A549 (cell line): ENCODE measurements around the gene PTPRN2. TPM values are rescaled to one million over a fixed set of nuclear protein-coding genes. Genes with fewer than 3 reads are reported as not detected.

ENCODE experiments used
- ATAC-seq, 2 experiments: fragments of 200-7000 bp in 1 of 2; fragments of >200 bp in 1 of 2; cut with Nextera tagmentation in 1 of 2; cut with Tn5 transposase in 1 of 2; 3 replicates each; pipeline versions ENCODE4 v1.8.0 to v1.9.1; 2018 to 2020; ENCODE audit warnings: mild to moderate bottlenecking in 1 of 2, moderate library complexity in 1 of 2
- CTCF ChIA-PET: fragments of 300-600 bp; sonication (Branson Sonifier 250); formaldehyde crosslinking; extraction: SDS; loops from one replicate; lab custom pipeline; 2021; ENCODE audit warnings: antibody characterized with exemption, inconsistent platforms; lab: Yijun Ruan, JAX
- POLR2A ChIA-PET: fragments of 350-600 bp; formaldehyde crosslinking; extraction: SDS; loops from one replicate; lab custom pipeline; 2021; ENCODE audit warnings: antibody characterized with exemption, inconsistent platforms; lab: Yijun Ruan, JAX
- DNase-seq, 2 experiments: peaks; one replicate each; pipeline versions ENCODE4 v3.0.0 to v3.0.0-alpha.2; 2011 to 2016; ENCODE audit warnings: low read depth in 1 of 2, low spot score in 1 of 2
- FAIRE-seq: peaks from 2 replicates; lab custom pipeline; 2011; peaks lifted over from hg19 to GRCh38; lab: Jason Lieb, UNC
- H3K27ac ChIP-seq, 2 experiments: fragments of >200 bp; sonication (Bioruptor Twin); formaldehyde crosslinking; 3 replicates each; pipeline ENCODE4 v1.5.1; 2016 to 2017
- H3K4me1 ChIP-seq: fragments of >200 bp; sonication (Bioruptor Twin); formaldehyde crosslinking; 3 replicates; pipeline ENCODE4 v1.6.1; 2016
- H3K4me2 ChIP-seq: fragments of >200 bp; sonication (Bioruptor Twin); formaldehyde crosslinking; 3 replicates; pipeline ENCODE4 v1.6.1; 2016
- H3K4me3 ChIP-seq: fragments of >200 bp; sonication (Bioruptor Twin); formaldehyde crosslinking; 3 replicates; pipeline ENCODE4 v1.5.1; 2016
- H3K9me3 ChIP-seq: fragments of >200 bp; sonication (Bioruptor Twin); formaldehyde crosslinking; 3 replicates; pipeline ENCODE4 v1.6.1; 2016
- BCL3 ChIP-seq: fragments of >200 bp; sonication (Bioruptor Twin); formaldehyde crosslinking; IDR thresholded peaks from 3 replicates; pipeline ENCODE4 v1.6.1; 2016
- FOSB ChIP-seq: fragments of 250-450 bp; sonication (Bioruptor Pico); IDR thresholded peaks from 2 replicates; pipeline ENCODE4 v1.5.0; 2020; ENCODE audit warnings: mild to moderate bottlenecking, moderate library complexity
- FOSL2 ChIP-seq, 2 experiments: fragments of 450-650 bp in 1 of 2; fragments of >200 bp in 1 of 2; sonication (Bioruptor Twin) in 1 of 2; formaldehyde crosslinking; IDR thresholded peaks; 2 replicates each; pipeline versions ENCODE4 v1.5.0 to v1.6.1; 2016 to 2020; ENCODE audit warnings: mild to moderate bottlenecking in 1 of 2, moderate library complexity in 1 of 2
- HOXB13 ChIP-seq: fragments of 250-450 bp; sonication (Bioruptor Pico); IDR thresholded peaks from 2 replicates; pipeline ENCODE4 v1.5.0; 2020; ENCODE audit warnings: low read depth, mild to moderate bottlenecking, moderate library complexity
- JUN ChIP-seq, 2 experiments: fragments of >200 bp; sonication (Bioruptor Twin); formaldehyde crosslinking; IDR thresholded peaks; 2 replicates in 1 of 2; 3 replicates in 1 of 2; pipeline ENCODE4 v1.6.1; 2016 to 2017
- JUNB ChIP-seq: fragments of >200 bp; sonication (Bioruptor Twin); formaldehyde crosslinking; IDR thresholded peaks from 2 replicates; pipeline ENCODE4 v1.6.1; 2016
- KDM1A ChIP-seq: fragments of 200-600 bp; sonication (generic); IDR thresholded peaks from 2 replicates; pipeline ENCODE4 v1.6.1; 2016; ENCODE audit warnings: low read depth, mild to moderate bottlenecking
- KDM5A ChIP-seq: fragments of 200-600 bp; sonication (generic); IDR thresholded peaks from 2 replicates; pipeline ENCODE4 v1.6.1; 2016; ENCODE audit warnings: antibody characterized with exemption, mild to moderate bottlenecking
- MAFK ChIP-seq: fragments of 450-650 bp; IDR thresholded peaks from 2 replicates; pipeline ENCODE4 v1.6.1; 2014; ENCODE audit not compliant: partially characterized antibody
- MAX ChIP-seq: IDR thresholded peaks from 2 replicates; pipeline ENCODE4 v1.6.1; 2012
- MYC ChIP-seq: IDR thresholded peaks from 2 replicates; pipeline ENCODE4 v1.6.1; 2012; ENCODE audit warnings: mild to moderate bottlenecking, inconsistent platforms, low read length, improper control_type of control experiment, borderline replicate concordance
- PBX3 ChIP-seq: IDR thresholded peaks from 2 replicates; pipeline ENCODE4 v1.6.1; 2012
- PHF8 ChIP-seq: fragments of 200-600 bp; sonication (generic); IDR thresholded peaks from 2 replicates; pipeline ENCODE4 v1.6.1; 2016; ENCODE audit warnings: low read depth, mild to moderate bottlenecking, antibody characterized with exemption, moderate library complexity, borderline replicate concordance
- RAD21 ChIP-seq, 2 experiments: fragments of >200 bp in 1 of 2; sonication (Bioruptor Twin) in 1 of 2; formaldehyde crosslinking in 1 of 2; IDR thresholded peaks in 1 of 2; conservative IDR thresholded peaks in 1 of 2; 2 replicates in 1 of 2; 3 replicates in 1 of 2; pipeline ENCODE4 v1.6.1; 2012 to 2018; ENCODE audit warnings: inconsistent platforms in 1 of 2
- RCOR1 ChIP-seq: fragments of 150-350 bp; IDR thresholded peaks from 2 replicates; pipeline ENCODE4 v1.6.1; 2014; ENCODE audit warnings: antibody characterized with exemption, low read length, low read depth
- REST ChIP-seq: fragments of 200-600 bp; sonication (generic); IDR thresholded peaks from 2 replicates; pipeline ENCODE4 v1.6.1; 2016; ENCODE audit warnings: antibody characterized with exemption, mild to moderate bottlenecking, moderate library complexity
- SMC3 ChIP-seq: fragments of >200 bp; sonication (Bioruptor Twin); formaldehyde crosslinking; IDR thresholded peaks from 3 replicates; pipeline ENCODE4 v1.6.1; 2018; ENCODE audit warnings: inconsistent platforms
- SREBF2 ChIP-seq: fragments of 450-650 bp; IDR thresholded peaks from 2 replicates; pipeline ENCODE4 v1.6.1; 2014; ENCODE audit warnings: mild to moderate bottlenecking, moderate library complexity
- ZNF302 ChIP-seq: fragments of 250-450 bp; sonication (Bioruptor Pico); IDR thresholded peaks from 2 replicates; pipeline ENCODE4 v1.9.0; 2021; ENCODE audit warnings: inconsistent platforms, mild to moderate bottlenecking, moderate library complexity
- WGBS: methylation state at CpG from one replicate; pipeline ENCODE4 v1.1.6; 2017; ENCODE audit errors: missing lambda C conversion rate; 5-methylcytosine and 5-hydroxymethylcytosine counted together
- polyA plus RNA-seq, 4 experiments: library from polyadenylated mRNA; depleted of rRNA in 3 of 4; stranded (reverse); fragments of >200 nt; fragmentation: RNase III in 1 of 4; extraction: RNeasy Plus Mini Kit Qiagen cat#74134 plus additional on column Dnase treatment in 1 of 4; gene quantifications; 2 replicates in 3 of 4; 3 replicates in 1 of 4; pipeline ENCODE4 v1.2.3, GENCODE V29; 2011 to 2017

The PTPRN2 gene
- polyA plus RNA-seq, 2 of the 4 experiments (the other 2 are of a cell fraction) = 0.41 to 1.2 TPM

GRCh38 chr7:158544708-158545107 is 42.9 kb downstream of the PTPRN2 start:
- H3K27ac ChIP-seq = no peak overlapping the region
- no peak for ATAC-seq
- H3K4me2 ChIP-seq = no peak overlapping the region
- DNase-seq = no peak
- 22% methylated on average over 8 of the region's 8 CpGs for WGBS
- no peaks in the 10 kb centered on the region for H3K9me3 ChIP-seq
- no peaks in the 10 kb centered on the region for H3K4me1 ChIP-seq
- ChIA-PET POLR2A (no interaction called here), CTCF (no interaction called here)
- no peak overlapping the region for H3K4me3 ChIP-seq
- no peak for FAIRE-seq
- TF ChIP-seq FOSL2 (IDR thresholded peaks at IDR 0.05) (no peak), FOSL2 (CRISPR knock-in tag; IDR thresholded peaks at IDR 0.05) (no peak), SREBF2 (no peak)

- ATAC-seq (no peak), FAIRE-seq (no peak), DNase-seq (no peak)
- H3K4me2 ChIP-seq = no peak overlapping the region
- ChIA-PET POLR2A (no interaction called here), CTCF (no interaction called here)
- no peaks in the 10 kb centered on the region for H3K4me1 ChIP-seq
- H3K9me3 ChIP-seq = no peaks in the 10 kb centered on the region
- no peak overlapping the region for H3K27ac ChIP-seq
- no peak for TF ChIP-seq JUNB
- no peak for TF ChIP-seq KDM1A
- TF ChIP-seq BCL3 = no peak
- no peak for TF ChIP-seq RCOR1
- TF ChIP-seq JUN (IDR thresholded peaks at IDR 0.05) = no peak
- TF ChIP-seq MAX = no peak
- no peak for TF ChIP-seq KDM5A
- TF ChIP-seq MAFK = no peak
- TF ChIP-seq PHF8 = no peak
- TF ChIP-seq RAD21 (conservative IDR thresholded peaks at IDR 0.05 in 1 of 2, IDR thresholded peaks at IDR 0.05 in 1 of 2) = no peak
- TF ChIP-seq REST = no peak
- TF ChIP-seq HOXB13 (CRISPR knock-in tag) = no peak
- no peak for TF ChIP-seq MYC
- TF ChIP-seq SMC3 = no peak
- no peak for TF ChIP-seq ZNF302
- TF ChIP-seq FOSB = no peak
- no peak for TF ChIP-seq PBX3
- 78% methylated on average over 11 of the region's 11 CpGs for WGBS
- H3K4me3 ChIP-seq = no peak overlapping the region
These were observed 43.8 kb downstream of the PTPRN2 start for GRCh38 chr7:158543840-158544239.
